Mesenchymal stem cell (in vitro differentiated cells and primary cell): ENCODE results near the gene ZFYVE9.

Source experiments
- DNase-seq: peaks from one replicate; pipeline ENCODE4 v3.0.0-alpha.2; 2013
- H2AFZ ChIP-seq: one replicate; pipeline ENCODE4 v1.6.1; 2013; ENCODE audit warnings: low read depth, mild to moderate bottlenecking, control low read depth, inconsistent platforms, low read length, moderate library complexity
- H2AK5ac ChIP-seq: 2 replicates; pipeline ENCODE4 v1.6.1; 2013; ENCODE audit warnings: low read length, moderate library complexity, mild to moderate bottlenecking, inconsistent platforms; ENCODE audit not compliant: severe bottlenecking
- H2BK120ac ChIP-seq: one replicate; pipeline ENCODE4 v1.6.1; 2013; ENCODE audit warnings: low read depth, mild to moderate bottlenecking, inconsistent platforms, low read length, moderate library complexity
- H2BK12ac ChIP-seq, 2 experiments: one replicate each; pipeline ENCODE4 v1.6.1; 2013; ENCODE audit warnings: inconsistent platforms in 2 of 2, low read length in 2 of 2, mild to moderate bottlenecking in 2 of 2, moderate library complexity in 2 of 2, control low read depth in 1 of 2
- H2BK15ac ChIP-seq: one replicate; pipeline ENCODE4 v1.6.1; 2013; ENCODE audit warnings: mild to moderate bottlenecking, low read depth, inconsistent platforms; ENCODE audit not compliant: poor library complexity, severe bottlenecking
- H2BK5ac ChIP-seq: 2 replicates; pipeline ENCODE4 v1.6.1; 2013; ENCODE audit warnings: low read depth, mild to moderate bottlenecking, low read length, control low read depth, inconsistent platforms; ENCODE audit not compliant: poor library complexity, severe bottlenecking
- H3K14ac ChIP-seq, 2 experiments: one replicate each; pipeline ENCODE4 v1.6.1; 2013; ENCODE audit warnings: inconsistent platforms in 2 of 2, low read length in 2 of 2, control low read depth in 1 of 2, mild to moderate bottlenecking in 1 of 2, moderate library complexity in 1 of 2
- H3K18ac ChIP-seq, 2 experiments: one replicate each; pipeline ENCODE4 v1.6.1; 2013; ENCODE audit warnings: inconsistent platforms in 2 of 2, low read length in 2 of 2, control low read depth in 1 of 2, low read depth in 1 of 2, mild to moderate bottlenecking in 1 of 2
- H3K23ac ChIP-seq, 2 experiments: one replicate each; pipeline ENCODE4 v1.6.1; 2013; ENCODE audit warnings: inconsistent platforms in 2 of 2, low read length in 2 of 2, mild to moderate bottlenecking in 2 of 2, moderate library complexity in 2 of 2, control low read depth in 1 of 2
- H3K27ac ChIP-seq: 2 replicates; pipeline ENCODE4 v1.5.1; 2013; ENCODE audit warnings: mild to moderate bottlenecking, moderate library complexity, low read length, control low read depth, inconsistent platforms; ENCODE audit not compliant: poor library complexity, severe bottlenecking
- H3K27me3 ChIP-seq, 2 experiments: 2 replicates each; pipeline versions ENCODE4 v1.6.1 to v1.7.0; 2013; ENCODE audit warnings: low read length in 2 of 2, mild to moderate bottlenecking in 2 of 2, moderate library complexity in 2 of 2, control low read depth in 1 of 2, inconsistent platforms in 1 of 2; ENCODE audit not compliant: control insufficient read depth in 1 of 2, insufficient read depth in 1 of 2
- H3K36me3 ChIP-seq, 2 experiments: 2 replicates each; pipeline versions ENCODE4 v1.6.1 to v1.7.0; 2013; ENCODE audit warnings: low read length in 2 of 2, control low read depth in 1 of 2, inconsistent platforms in 1 of 2, low read depth in 1 of 2, mild to moderate bottlenecking in 1 of 2; ENCODE audit not compliant: insufficient read depth in 2 of 2, control insufficient read depth in 1 of 2
- H3K4ac ChIP-seq, 2 experiments: one replicate each; pipeline ENCODE4 v1.6.1; 2013; ENCODE audit warnings: inconsistent platforms in 2 of 2, low read length in 2 of 2, mild to moderate bottlenecking in 2 of 2, moderate library complexity in 2 of 2, control low read depth in 1 of 2, low read depth in 1 of 2
- H3K4me1 ChIP-seq: 2 replicates; pipeline ENCODE4 v1.6.1; 2013; ENCODE audit warnings: low read depth, low read length, control low read depth; ENCODE audit not compliant: control insufficient read depth, insufficient read depth
- H3K4me2 ChIP-seq: 2 replicates; pipeline ENCODE4 v1.6.1; 2013; ENCODE audit warnings: low read length, mild to moderate bottlenecking, inconsistent platforms; ENCODE audit not compliant: poor library complexity, severe bottlenecking
- H3K4me3 ChIP-seq, 2 experiments: 2 replicates each; pipeline versions ENCODE4 v1.5.1 to v1.7.0; 2013; ENCODE audit warnings: low read length in 2 of 2, mild to moderate bottlenecking in 2 of 2, control low read depth in 1 of 2, low read depth in 1 of 2; ENCODE audit not compliant: insufficient read depth in 1 of 2
- H3K79me1 ChIP-seq: replicated peaks from 2 replicates; pipeline ENCODE4 v1.6.1; 2013; ENCODE audit warnings: mild to moderate bottlenecking, control low read depth, low read length, inconsistent platforms; ENCODE audit not compliant: poor library complexity, severe bottlenecking
- H3K9ac ChIP-seq: 2 replicates; pipeline ENCODE4 v1.7.0; 2013; ENCODE audit warnings: mild to moderate bottlenecking, low read length, moderate library complexity
- H3K9me3 ChIP-seq: 2 replicates; pipeline ENCODE4 v1.7.0; 2013; ENCODE audit warnings: mild to moderate bottlenecking, low read length; ENCODE audit not compliant: control insufficient read depth
- H4K8ac ChIP-seq: one replicate; pipeline ENCODE4 v1.6.1; 2013; ENCODE audit warnings: inconsistent platforms, mild to moderate bottlenecking, low read length, moderate library complexity
- H4K91ac ChIP-seq: one replicate; pipeline ENCODE4 v1.6.1; 2013; ENCODE audit warnings: mild to moderate bottlenecking, low read length, inconsistent platforms
- WGBS: methylation state at CpG from one replicate; pipeline ENCODE4 v1.1.7; 2013; ENCODE audit warnings: mixed read lengths; 5-methylcytosine and 5-hydroxymethylcytosine counted together

The ZFYVE9 gene

DNA sequence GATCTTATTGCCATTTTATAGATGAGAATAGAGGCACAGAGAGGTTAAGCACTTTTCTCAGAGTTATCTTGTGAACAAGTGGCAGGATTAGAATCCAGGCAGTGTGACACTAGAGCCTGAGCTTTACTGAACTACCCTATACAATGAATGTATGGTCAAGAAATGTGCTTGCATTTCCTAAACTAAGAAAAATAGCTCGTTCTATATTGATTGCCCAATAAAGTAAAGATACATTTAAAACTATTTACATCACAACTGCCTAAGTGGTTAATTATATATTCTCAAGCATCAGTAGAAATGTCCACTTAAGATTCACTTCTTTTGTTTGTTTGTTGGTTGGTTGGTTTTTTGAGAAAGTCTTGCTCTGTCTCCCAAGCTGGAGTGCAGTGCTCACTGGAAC is 91.6 kb downstream of the ZFYVE9 start:
- H2BK120ac ChIP-seq, result no peak overlapping the region
- WGBS, result no CpG with 5 or more reads among the region's 1 CpG
- DNase-seq, result no peak
- no peak overlapping the region for H2BK5ac ChIP-seq
- H4K8ac ChIP-seq, result no peak overlapping the region
- H3K27me3 ChIP-seq, result no peaks in the 10 kb centered on the region
- H3K4me2 ChIP-seq, result no peak overlapping the region
- no peak overlapping the region for H3K4ac ChIP-seq
- no peak overlapping the region for H2AK5ac ChIP-seq
- H2BK15ac ChIP-seq, result no peak overlapping the region
- H3K18ac ChIP-seq, result no peak overlapping the region
- H3K9ac ChIP-seq, result no peak overlapping the region
- H4K91ac ChIP-seq, result no peak overlapping the region
- no peak overlapping the region for H3K14ac ChIP-seq
- H2BK12ac ChIP-seq, result no peak overlapping the region
- H3K27ac ChIP-seq, result no peak overlapping the region
- H3K36me3 ChIP-seq, result no peaks in the 10 kb centered on the region
- H3K23ac ChIP-seq, result no peak overlapping the region
- H3K79me1 ChIP-seq, result peaks cover 7% of the 10 kb centered on the region
- H3K4me3 ChIP-seq, result no peak overlapping the region
- H3K4me1 ChIP-seq, result no peaks in the 10 kb centered on the region
- no peaks in the 10 kb centered on the region for H3K9me3 ChIP-seq
- no peak overlapping the region for H2AFZ ChIP-seq

DNA sequence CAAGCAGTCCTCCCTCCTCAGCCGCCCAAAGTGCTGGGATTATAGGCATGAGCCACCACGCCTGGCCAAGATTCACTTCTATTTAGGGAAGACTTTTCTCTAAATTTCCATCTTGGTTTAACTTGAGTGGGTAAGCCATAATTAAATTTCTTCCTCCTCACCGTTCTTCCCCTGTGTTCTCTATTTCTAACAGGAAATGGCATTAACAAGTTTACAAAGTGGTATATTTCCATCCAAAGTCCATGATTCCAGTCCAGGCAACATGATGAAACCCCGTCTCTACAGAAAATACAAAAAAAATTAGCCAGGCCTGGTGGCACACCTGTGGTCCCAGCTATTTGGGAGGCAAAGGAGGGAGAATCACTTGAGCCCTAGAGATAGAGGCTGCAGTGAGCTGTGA is 92.1 kb downstream of the ZFYVE9 start:
- Histone ChIP-seq H3K27me3 (no peaks in the 10 kb centered on the region), H2AK5ac (no peak overlapping the region), H3K18ac (no peak overlapping the region), H4K91ac (no peak overlapping the region), H3K27ac (no peak overlapping the region), H2BK15ac (no peak overlapping the region), H3K4ac (no peak overlapping the region), H3K4me1 (no peaks in the 10 kb centered on the region), H3K14ac (no peak overlapping the region), H2BK120ac (no peak overlapping the region), H4K8ac (no peak overlapping the region), H3K4me3 (no peak overlapping the region), H3K23ac (no peak overlapping the region), H2AFZ (no peak overlapping the region), H2BK5ac (no peak overlapping the region), H3K79me1 (peaks cover 7% of the 10 kb centered on the region), H3K4me2 (no peak overlapping the region), H2BK12ac (no peak overlapping the region), H3K9me3 (no peaks in the 10 kb centered on the region), H3K36me3 (no peaks in the 10 kb centered on the region), H3K9ac (no peak overlapping the region)
- WGBS, result 100% methylated on average over 2 of the region's 4 CpGs
- DNase-seq, result no peak

DNA sequence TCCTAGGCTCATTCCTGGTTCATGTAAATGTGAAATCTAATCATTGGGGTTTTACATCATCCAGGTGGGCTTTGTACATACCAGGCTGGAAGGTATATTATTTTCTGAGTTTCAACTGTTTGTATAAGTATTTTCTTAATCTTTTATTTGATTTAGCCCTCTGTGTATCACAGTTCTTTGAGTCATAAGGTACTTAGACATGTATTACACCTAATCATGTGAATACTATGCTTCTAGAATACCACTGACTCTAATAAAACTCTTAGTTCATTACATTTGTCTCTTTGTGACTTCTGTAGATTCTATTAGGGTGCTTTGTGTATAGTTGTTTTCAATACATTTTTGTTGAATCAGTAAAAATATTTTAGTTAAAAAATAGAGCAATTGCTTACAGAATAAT is 92.8 kb downstream of the ZFYVE9 start:
- Histone ChIP-seq H3K23ac (no peak overlapping the region), H3K4me3 (no peak overlapping the region), H3K79me1 (peaks cover 5% of the 10 kb centered on the region), H3K14ac (no peak overlapping the region), H3K4ac (no peak overlapping the region), H3K9me3 (no peaks in the 10 kb centered on the region), H2BK12ac (no peak overlapping the region), H2AFZ (no peak overlapping the region), H3K27me3 (no peaks in the 10 kb centered on the region), H4K91ac (no peak overlapping the region), H2BK5ac (no peak overlapping the region), H3K27ac (no peak overlapping the region), H4K8ac (no peak overlapping the region), H3K18ac (no peak overlapping the region), H2BK120ac (no peak overlapping the region), H3K4me1 (no peaks in the 10 kb centered on the region), H3K36me3 (no peaks in the 10 kb centered on the region), H2BK15ac (no peak overlapping the region), H3K4me2 (no peak overlapping the region), H2AK5ac (no peak overlapping the region), H3K9ac (no peak overlapping the region)
- no peak for DNase-seq

DNA sequence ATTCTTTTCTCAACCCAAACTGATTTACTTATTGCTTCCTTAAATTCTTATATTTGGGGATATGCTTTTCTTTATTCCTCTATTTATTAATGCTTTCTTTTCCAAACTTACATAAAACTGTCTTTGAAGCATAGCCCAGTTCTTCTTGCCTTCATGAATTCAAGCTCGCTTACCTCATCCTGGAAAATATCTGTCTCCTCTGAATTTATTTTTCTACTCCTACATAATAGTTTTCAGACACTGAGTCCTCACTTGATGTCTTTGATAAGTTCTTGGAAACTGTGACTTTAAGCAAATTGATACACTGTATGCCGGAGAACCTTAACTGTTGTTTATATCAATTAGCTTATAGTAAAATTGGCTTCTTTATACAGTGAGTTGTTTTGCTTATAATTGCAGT is 93.8 kb downstream of the ZFYVE9 start:
- H3K4me1 ChIP-seq, result no peaks in the 10 kb centered on the region
- H3K27me3 ChIP-seq, result no peaks in the 10 kb centered on the region
- WGBS, result 100% methylated on average over 1 of the region's 2 CpGs
- H2BK120ac ChIP-seq, result no peak overlapping the region
- no peak overlapping the region for H4K8ac ChIP-seq
- H3K36me3 ChIP-seq, result no peaks in the 10 kb centered on the region
- H3K23ac ChIP-seq, result no peak overlapping the region
- no peak overlapping the region for H3K9ac ChIP-seq
- no peak overlapping the region for H2BK12ac ChIP-seq
- H3K4ac ChIP-seq, result no peak overlapping the region
- no peak overlapping the region for H3K18ac ChIP-seq
- no peak overlapping the region for H2BK15ac ChIP-seq
- DNase-seq, result no peak
- no peak overlapping the region for H3K4me2 ChIP-seq
- H2AK5ac ChIP-seq, result no peak overlapping the region
- no peaks in the 10 kb centered on the region for H3K9me3 ChIP-seq
- no peak overlapping the region for H3K4me3 ChIP-seq
- H2AFZ ChIP-seq, result no peak overlapping the region
- no peak overlapping the region for H3K14ac ChIP-seq
- no peak overlapping the region for H3K27ac ChIP-seq
- H3K79me1 ChIP-seq, result peaks cover 2% of the 10 kb centered on the region
- H4K91ac ChIP-seq, result no peak overlapping the region
- no peak overlapping the region for H2BK5ac ChIP-seq
